ENCODE data around the gene SCGB1D2. TPM values are rescaled to one million over a fixed set of nuclear protein-coding genes. Genes with fewer than 3 reads are reported as not detected.
"Not testable (repeated sequence)": the region's sequence is repeated elsewhere in the genome, so short reads cannot be mapped to it uniquely, and the experiment has no call there.

Gene SCGB1D2
- total and polyA plus RNA-seq, 2 experiments from 2014 or later, result not detected

- Histone ChIP-seq H3K27ac (no peak overlapping the region), H3K36me3 (ENCODE audit: low read depth) (no peaks in the 10 kb centered on the region), H3K79me2 (ENCODE audit: insufficient read depth) (no peaks in the 10 kb centered on the region), H3K4me3 (no peak overlapping the region), H3K9me3 (ENCODE audit: low read depth) (no peaks in the 10 kb centered on the region), H4K20me1 (ENCODE audit: insufficient read depth) (no peaks in the 10 kb centered on the region), H3K9ac (no peak overlapping the region), H3F3A (ENCODE audit: insufficient read depth) (no peaks in the 10 kb centered on the region), H3K4me1 (ENCODE audit: insufficient read depth) (no peaks in the 10 kb centered on the region), H3K9me2 (ENCODE audit: insufficient read depth) (no peaks in the 10 kb centered on the region), H3K4me2 (ENCODE audit: unreplicated experiment) (no peak overlapping the region), H2AFZ (no peak overlapping the region), H3K27me3 (replicated peaks; ENCODE audit: insufficient read depth) (peaks cover 26% of the 10 kb centered on the region)
- WGBS, 2 experiments (ENCODE audit: low coverage in 1 of 2, low lambda C conversion rate in 2 of 2, missing lambda C conversion rate in 2 of 2), result 41 to 50% methylated on average over 2 of the region's 2 CpGs
- in situ Hi-C loops (cut with MboI), result no loop called here
- TF ChIP-seq EZH2phosphoT487 (IDR thresholded peaks at IDR 0.05; ENCODE audit: insufficient read depth, low read depth) (no peak), EZH2 (IDR thresholded peaks at IDR 0.05; ENCODE audit: insufficient read depth, poor library complexity, severe bottlenecking) (no peak)
- DNase-seq, result no peak
Measured at GRCh38 chr11:62201376-62201775, 40.7 kb upstream of the SCGB1D2 start.

DNA sequence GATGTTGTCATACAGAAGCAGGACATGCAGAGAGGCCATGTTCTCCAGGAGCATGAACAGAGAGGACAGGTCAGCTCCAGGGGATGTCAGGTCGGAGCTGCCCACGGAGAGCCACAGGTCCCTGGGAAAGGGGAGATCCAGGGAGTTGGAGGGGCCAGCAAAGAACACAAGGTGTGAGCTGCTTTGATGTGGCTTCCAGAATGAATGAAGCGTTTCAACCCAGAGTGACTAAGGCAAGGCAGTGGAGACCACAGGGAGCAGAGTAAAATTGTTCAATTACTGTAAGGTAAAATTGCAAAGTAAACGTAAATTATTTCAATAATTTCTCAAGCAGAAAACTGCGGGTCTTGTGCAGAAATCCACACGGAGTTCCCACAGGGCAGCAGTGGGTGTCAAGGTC is 39.1 kb upstream of the SCGB1D2 start:
- Histone ChIP-seq H3K9me3 (ENCODE audit: low read depth) (no peaks in the 10 kb centered on the region), H3K4me3 (no peak overlapping the region), H3F3A (ENCODE audit: insufficient read depth) (no peaks in the 10 kb centered on the region), H3K27ac (no peak overlapping the region), H2AFZ (no peak overlapping the region), H3K36me3 (ENCODE audit: low read depth) (no peaks in the 10 kb centered on the region), H3K79me2 (ENCODE audit: insufficient read depth) (no peaks in the 10 kb centered on the region), H4K20me1 (ENCODE audit: insufficient read depth) (no peaks in the 10 kb centered on the region), H3K27me3 (replicated peaks; ENCODE audit: insufficient read depth) (peaks cover 26% of the 10 kb centered on the region), H3K9ac (no peak overlapping the region), H3K9me2 (ENCODE audit: insufficient read depth) (no peaks in the 10 kb centered on the region), H3K4me1 (ENCODE audit: insufficient read depth) (no peaks in the 10 kb centered on the region), H3K4me2 (ENCODE audit: unreplicated experiment) (no peak overlapping the region)
- TF ChIP-seq EZH2 (IDR thresholded peaks at IDR 0.05; ENCODE audit: insufficient read depth, poor library complexity, severe bottlenecking) (no peak), EZH2phosphoT487 (IDR thresholded peaks at IDR 0.05; ENCODE audit: insufficient read depth, low read depth) (no peak)
- WGBS, 2 experiments (ENCODE audit: low coverage in 1 of 2, low lambda C conversion rate in 2 of 2, missing lambda C conversion rate in 2 of 2), result 50 to 56% methylated on average over 6 of the region's 6 CpGs
- in situ Hi-C loops (cut with MboI), result no loop called here
- no peak for DNase-seq

DNA sequence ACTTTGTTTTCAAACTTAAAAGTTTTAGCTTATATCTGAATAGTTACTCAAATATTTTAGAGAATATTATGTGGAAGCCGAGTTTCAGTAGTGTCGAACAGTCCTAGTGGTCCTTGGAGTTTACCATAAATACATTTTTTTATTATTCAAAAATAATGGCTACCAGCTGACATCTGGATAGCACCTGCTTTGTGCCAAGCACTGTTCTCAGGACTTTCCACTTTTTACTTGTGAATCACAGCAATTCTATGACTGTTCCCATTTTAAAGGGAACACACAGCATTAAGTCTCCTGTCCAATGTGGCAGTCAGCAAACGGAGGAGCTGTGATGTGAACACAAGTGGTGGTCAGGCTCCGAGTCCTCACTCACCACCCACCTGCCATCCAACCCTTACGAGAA is 37.6 kb upstream of the SCGB1D2 start:
- Histone ChIP-seq H3K9me2 (ENCODE audit: insufficient read depth) (no peaks in the 10 kb centered on the region), H2AFZ (no peak overlapping the region), H3K4me1 (ENCODE audit: insufficient read depth) (no peaks in the 10 kb centered on the region), H4K20me1 (ENCODE audit: insufficient read depth) (no peaks in the 10 kb centered on the region), H3K27ac (no peak overlapping the region), H3K79me2 (ENCODE audit: insufficient read depth) (no peaks in the 10 kb centered on the region), H3K9me3 (ENCODE audit: low read depth) (no peaks in the 10 kb centered on the region), H3K27me3 (replicated peaks; ENCODE audit: insufficient read depth) (peaks cover 23% of the 10 kb centered on the region), H3K4me2 (ENCODE audit: unreplicated experiment) (no peak overlapping the region), H3K36me3 (ENCODE audit: low read depth) (no peaks in the 10 kb centered on the region), H3K4me3 (no peak overlapping the region), H3K9ac (no peak overlapping the region), H3F3A (ENCODE audit: insufficient read depth) (no peaks in the 10 kb centered on the region)
- in situ Hi-C loops (cut with MboI), result no loop called here
- TF ChIP-seq EZH2phosphoT487 (IDR thresholded peaks at IDR 0.05; ENCODE audit: insufficient read depth, low read depth), result no peak
- TF ChIP-seq EZH2 (IDR thresholded peaks at IDR 0.05; ENCODE audit: insufficient read depth, poor library complexity, severe bottlenecking), result no peak
- peak; percentile 6 for DNase-seq
- 21 to 24% methylated on average over 5 of the region's 5 CpGs for WGBS, 2 experiments (ENCODE audit: low coverage in 1 of 2, low lambda C conversion rate in 2 of 2, missing lambda C conversion rate in 2 of 2)

DNA sequence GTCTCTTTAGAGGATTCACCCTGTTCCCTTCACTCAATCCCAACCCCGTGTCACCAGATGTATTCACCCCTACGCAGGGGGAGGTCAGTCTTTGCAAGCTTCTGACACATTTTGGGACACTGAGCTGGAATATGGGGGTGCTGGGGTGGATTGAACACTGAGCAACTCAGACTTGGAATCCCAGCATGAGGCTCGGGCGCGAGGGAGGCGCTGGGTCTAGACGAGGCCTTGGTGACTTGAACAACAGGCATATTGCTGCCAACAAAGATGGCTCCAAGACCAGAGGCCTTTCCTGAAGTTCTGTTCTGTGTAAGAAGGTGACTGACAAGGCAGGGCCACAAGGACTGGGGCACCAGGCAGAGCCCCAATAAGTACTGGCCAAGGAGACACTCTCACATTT is 36.6 kb upstream of the SCGB1D2 start:
- Histone ChIP-seq H3K4me3 (no peak overlapping the region), H3K36me3 (ENCODE audit: low read depth) (no peaks in the 10 kb centered on the region), H3K27me3 (replicated peaks; ENCODE audit: insufficient read depth) (peaks cover 23% of the 10 kb centered on the region), H3K4me2 (ENCODE audit: unreplicated experiment) (no peak overlapping the region), H3K9ac (no peak overlapping the region), H3K27ac (no peak overlapping the region), H3K9me3 (ENCODE audit: low read depth) (no peaks in the 10 kb centered on the region), H4K20me1 (ENCODE audit: insufficient read depth) (no peaks in the 10 kb centered on the region), H2AFZ (no peak overlapping the region), H3K9me2 (ENCODE audit: insufficient read depth) (no peaks in the 10 kb centered on the region), H3K79me2 (ENCODE audit: insufficient read depth) (no peaks in the 10 kb centered on the region), H3K4me1 (ENCODE audit: insufficient read depth) (no peaks in the 10 kb centered on the region), H3F3A (ENCODE audit: insufficient read depth) (no peaks in the 10 kb centered on the region)
- in situ Hi-C loops (cut with MboI), result no loop called here
- WGBS, 2 experiments (ENCODE audit: low coverage in 1 of 2, low lambda C conversion rate in 2 of 2, missing lambda C conversion rate in 2 of 2), result 75 to 76% methylated on average over 7 of the region's 7 CpGs
- TF ChIP-seq EZH2phosphoT487 (IDR thresholded peaks at IDR 0.05; ENCODE audit: insufficient read depth, low read depth) (no peak), EZH2 (IDR thresholded peaks at IDR 0.05; ENCODE audit: insufficient read depth, poor library complexity, severe bottlenecking) (no peak)
- no peak for DNase-seq

GRCh38 chr11:62206276-62207066 is 35.6 kb upstream of the SCGB1D2 start:
- H3K9me3 ChIP-seq (ENCODE audit: low read depth); H4K20me1 ChIP-seq (ENCODE audit: insufficient read depth); H3K4me2 ChIP-seq (ENCODE audit: unreplicated experiment); DNase-seq; in situ Hi-C loops (cut with MboI); H3K4me3 ChIP-seq; H3K9ac ChIP-seq; H3K36me3 ChIP-seq (ENCODE audit: low read depth); H3K9me2 ChIP-seq (ENCODE audit: insufficient read depth); H3K4me1 ChIP-seq (ENCODE audit: insufficient read depth); H2AFZ ChIP-seq; H3K79me2 ChIP-seq (ENCODE audit: insufficient read depth); H3K27ac ChIP-seq; H3F3A ChIP-seq (ENCODE audit: insufficient read depth): not testable (repeated sequence)
- 69 to 70% methylated on average over 12 of the region's 12 CpGs for WGBS, 2 experiments (ENCODE audit: low coverage in 1 of 2, low lambda C conversion rate in 2 of 2, missing lambda C conversion rate in 2 of 2)
- peaks cover 23% of the 10 kb centered on the region for H3K27me3 ChIP-seq (replicated peaks; ENCODE audit: insufficient read depth)

All from GM23248 (cell line).